ENCODE data around the gene ACVR1. TPM values are rescaled to one million over a fixed set of nuclear protein-coding genes. Genes with fewer than 3 reads are reported as not detected.

ACVR1 gene
- total and polyA plus RNA-seq, 9 of the 15 experiments (the other 6 are each of a cell fraction or from before 2014, with no cell fraction given), result 3.8 to 14.3 (median 6.9) TPM

DNA sequence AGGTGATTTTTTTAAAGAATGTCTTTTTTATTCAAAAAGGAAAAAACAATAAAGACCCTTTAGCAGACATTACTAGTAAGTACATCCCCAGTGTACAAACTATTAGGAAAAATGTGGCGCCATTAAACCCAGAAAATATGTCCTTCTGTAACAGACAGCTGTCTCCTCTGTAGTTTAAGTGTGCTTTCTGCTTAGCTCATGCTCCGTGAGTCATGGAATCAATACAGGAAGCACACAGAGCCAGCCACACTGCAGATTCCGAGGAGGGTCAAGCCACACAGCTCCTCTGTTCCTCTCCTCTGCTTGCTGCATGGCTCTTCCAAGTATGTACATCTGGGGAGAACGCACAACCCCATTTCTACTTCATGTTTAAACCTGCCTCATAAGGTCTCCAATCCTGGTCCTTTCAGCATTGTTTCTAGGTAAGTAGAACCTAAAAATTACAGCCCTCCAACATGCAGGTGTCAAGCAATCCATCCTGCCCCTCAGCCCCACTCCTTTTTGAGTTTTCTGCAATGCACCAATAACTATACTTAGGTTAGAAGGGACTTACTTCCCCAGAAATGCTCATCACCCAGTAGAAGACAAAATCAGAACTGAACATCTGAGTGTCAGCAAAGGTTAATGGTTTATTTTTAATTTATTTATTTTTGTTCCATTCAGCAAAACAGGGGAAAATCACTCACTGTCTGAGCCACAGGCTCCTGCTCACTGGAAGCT lies 37.5 kb downstream of the ACVR1 start (continued):
- TF ChIP-seq MNT (conservative IDR thresholded peaks at IDR 0.05) (peak; percentile 20 to 48; a peak in 3 of 4 replicates), SMAD2 (IDR thresholded peaks at IDR 0.05; ENCODE audit: low read depth, low read length) (no peak), CBFB (CRISPR knock-in tag; IDR thresholded peaks at IDR 0.05) (no peak), BHLHE40 (IDR thresholded peaks at IDR 0.05; ENCODE audit: low read length) (peak; percentile 15; the same call in 1 of the 2 replicates), MAFK (IDR thresholded peaks at IDR 0.05; ENCODE audit: low read length) (peak; percentile 91), USF1 (CRISPR knock-in tag; IDR thresholded peaks at IDR 0.05) (no peak), ETV1 (tag; conservative IDR thresholded peaks at IDR 0.05; ENCODE audit: low read depth) (peak; percentile 71), NCOA2 (IDR thresholded peaks at IDR 0.05; ENCODE audit: partially characterized antibody in 2 of 2) (no peak), EP400 (IDR thresholded peaks at IDR 0.05) (peak; percentile 72), SMARCC2 (IDR thresholded peaks at IDR 0.05; ENCODE audit: low read depth) (peak; percentile 78; the same call in 1 of the 2 replicates), KDM4B (IDR thresholded peaks at IDR 0.05; ENCODE audit: borderline replicate concordance in 2 of 2, low read depth in 1 of 2) (no peak), SMAD3 (CRISPR knock-in tag; conservative IDR thresholded peaks at IDR 0.05) (no peak)
- TF ChIP-seq, protein P1, sequence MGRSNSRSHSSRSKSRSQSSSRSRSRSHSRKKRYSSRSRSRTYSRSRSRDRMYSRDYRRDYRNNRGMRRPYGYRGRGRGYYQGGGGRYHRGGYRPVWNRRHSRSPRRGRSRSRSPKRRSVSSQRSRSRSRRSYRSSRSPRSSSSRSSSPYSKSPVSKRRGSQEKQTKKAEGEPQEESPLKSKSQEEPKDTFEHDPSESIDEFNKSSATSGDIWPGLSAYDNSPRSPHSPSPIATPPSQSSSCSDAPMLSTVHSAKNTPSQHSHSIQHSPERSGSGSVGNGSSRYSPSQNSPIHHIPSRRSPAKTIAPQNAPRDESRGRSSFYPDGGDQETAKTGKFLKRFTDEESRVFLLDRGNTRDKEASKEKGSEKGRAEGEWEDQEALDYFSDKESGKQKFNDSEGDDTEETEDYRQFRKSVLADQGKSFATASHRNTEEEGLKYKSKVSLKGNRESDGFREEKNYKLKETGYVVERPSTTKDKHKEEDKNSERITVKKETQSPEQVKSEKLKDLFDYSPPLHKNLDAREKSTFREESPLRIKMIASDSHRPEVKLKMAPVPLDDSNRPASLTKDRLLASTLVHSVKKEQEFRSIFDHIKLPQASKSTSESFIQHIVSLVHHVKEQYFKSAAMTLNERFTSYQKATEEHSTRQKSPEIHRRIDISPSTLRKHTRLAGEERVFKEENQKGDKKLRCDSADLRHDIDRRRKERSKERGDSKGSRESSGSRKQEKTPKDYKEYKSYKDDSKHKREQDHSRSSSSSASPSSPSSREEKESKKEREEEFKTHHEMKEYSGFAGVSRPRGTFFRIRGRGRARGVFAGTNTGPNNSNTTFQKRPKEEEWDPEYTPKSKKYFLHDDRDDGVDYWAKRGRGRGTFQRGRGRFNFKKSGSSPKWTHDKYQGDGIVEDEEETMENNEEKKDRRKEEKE (IDR thresholded peaks at IDR 0.05; ENCODE audit: borderline replicate concordance in 1 of 2, control insufficient read depth in 1 of 2, low read depth in 2 of 2, low read length in 1 of 2), result no peak
- TF ChIP-seq, protein P2, sequence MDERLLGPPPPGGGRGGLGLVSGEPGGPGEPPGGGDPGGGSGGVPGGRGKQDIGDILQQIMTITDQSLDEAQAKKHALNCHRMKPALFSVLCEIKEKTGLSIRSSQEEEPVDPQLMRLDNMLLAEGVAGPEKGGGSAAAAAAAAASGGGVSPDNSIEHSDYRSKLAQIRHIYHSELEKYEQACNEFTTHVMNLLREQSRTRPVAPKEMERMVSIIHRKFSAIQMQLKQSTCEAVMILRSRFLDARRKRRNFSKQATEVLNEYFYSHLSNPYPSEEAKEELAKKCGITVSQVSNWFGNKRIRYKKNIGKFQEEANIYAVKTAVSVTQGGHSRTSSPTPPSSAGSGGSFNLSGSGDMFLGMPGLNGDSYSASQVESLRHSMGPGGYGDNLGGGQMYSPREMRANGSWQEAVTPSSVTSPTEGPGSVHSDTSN (CRISPR knock-in tag; IDR thresholded peaks at IDR 0.05; ENCODE audit: low read depth), result no peak
- TF ChIP-seq, protein P2 (tag; conservative IDR thresholded peaks at IDR 0.05; ENCODE audit: low read depth), result peak; percentile 89

All from K562 (cell line).